ENCODE measurements around the gene APOA1. TPM values are rescaled to one million over a fixed set of nuclear protein-coding genes. Genes with fewer than 3 reads are reported as not detected.

The APOA1 gene
- total and polyA plus RNA-seq, 2 of the 4 experiments (the other 2 are of a cell fraction): 0.18 to 0.89 TPM

DNA sequence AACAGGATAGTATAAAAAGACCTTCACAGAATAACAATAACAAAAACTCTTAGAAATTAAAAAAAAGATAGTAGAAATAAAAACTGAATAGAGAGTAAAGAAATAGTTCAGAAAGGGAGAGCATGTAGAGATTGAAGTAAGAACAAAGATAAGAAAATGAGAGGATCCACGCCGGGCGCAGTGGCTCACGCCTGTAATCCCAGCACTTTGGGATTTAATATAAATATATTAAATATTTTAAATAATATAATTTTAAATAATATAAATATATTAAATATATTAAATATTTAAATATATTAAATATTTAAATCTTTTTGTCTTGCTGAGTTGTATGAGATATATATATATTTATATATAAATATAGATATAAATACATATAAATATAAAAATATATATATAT is 25.3 kb downstream of the APOA1 start:
- Histone ChIP-seq H2BK5ac (ENCODE audit: low read depth, low read length, poor library complexity, severe bottlenecking) (no peak overlapping the region), H2BK20ac (ENCODE audit: low read depth, low read length) (no peak overlapping the region), H3K4me3 (ENCODE audit: insufficient read depth, low read depth, low read length) (no peak overlapping the region), H4K91ac (ENCODE audit: insufficient read depth, low read depth, low read length) (no peak overlapping the region), H2AK5ac (ENCODE audit: low read depth, low read length) (no peak overlapping the region), H3K36me3 (ENCODE audit: control insufficient read depth, insufficient read depth, low read length) (no peaks in the 10 kb centered on the region), H4K20me1 (ENCODE audit: insufficient read depth, low read length) (no peaks in the 10 kb centered on the region), H3K9me1 (ENCODE audit: insufficient read depth, low read length) (no peaks in the 10 kb centered on the region), H3K9me3 (ENCODE audit: control insufficient read depth, insufficient read depth, low read length) (peaks cover 3% of the 10 kb centered on the region), H3K4me1 (ENCODE audit: control insufficient read depth, insufficient read depth, low read length) (peaks cover 3% of the 10 kb centered on the region; the same call in 1 of the 2 replicates), H2BK15ac (ENCODE audit: low read depth, low read length) (no peak overlapping the region), H3K9ac (ENCODE audit: low read depth, low read length) (no peak overlapping the region), H3K56ac (ENCODE audit: extremely low read depth, insufficient read depth, low read length) (no peak overlapping the region), H3K4ac (ENCODE audit: low read depth, low read length) (no peak overlapping the region), H3K18ac (ENCODE audit: low read depth, low read length) (no peak overlapping the region), H3K79me1 (ENCODE audit: low read depth in 1 of 2, low read length in 2 of 2) (no peaks in the 10 kb centered on the region), H2AFZ (replicated peaks; ENCODE audit: low read length, poor library complexity) (no peak overlapping the region), H3K27me3 (ENCODE audit: control insufficient read depth, insufficient read depth, low read length) (peaks cover 4% of the 10 kb centered on the region; the same call in 1 of the 2 replicates), H3K27ac (ENCODE audit: insufficient read depth, low read length) (no peak overlapping the region), H2AK9ac (replicated peaks; ENCODE audit: low read depth, low read length, poor library complexity) (no peak overlapping the region), H4K5ac (ENCODE audit: low read depth, low read length) (no peak overlapping the region), H2BK120ac (ENCODE audit: low read depth, low read length) (no peak overlapping the region), H3K14ac (replicated peaks; ENCODE audit: low read depth, low read length) (no peak overlapping the region), H3K4me2 (ENCODE audit: low read depth, low read length) (no peak overlapping the region), H4K8ac (ENCODE audit: low read depth in 2 of 2, low read length in 2 of 2) (no peak overlapping the region), H3K23ac (ENCODE audit: low read depth, low read length) (no peak overlapping the region)
- no TSS peak for BruUV-seq (replicated peaks)
- in situ Hi-C loops (cut with MboI; ENCODE audit: low sequenced_read_pairs): no loop called here
- CTCF ChIA-PET: no interaction called here
- ATAC-seq (ENCODE audit: low read depth) (no peak), DNase-seq (no peak)
- POLR2A ChIA-PET (ENCODE audit: unreplicated experiment): no interaction called here
- no peak for TF ChIP-seq CHD1 (IDR thresholded peaks at IDR 0.05; ENCODE audit: low read depth, low read length)
- TF ChIP-seq RFX5 (IDR thresholded peaks at IDR 0.05; ENCODE audit: low read depth, low read length): no peak
- no peak for TF ChIP-seq BHLHE40 (IDR thresholded peaks at IDR 0.05; ENCODE audit: low read depth, low read length)
- TF ChIP-seq, protein P1, sequence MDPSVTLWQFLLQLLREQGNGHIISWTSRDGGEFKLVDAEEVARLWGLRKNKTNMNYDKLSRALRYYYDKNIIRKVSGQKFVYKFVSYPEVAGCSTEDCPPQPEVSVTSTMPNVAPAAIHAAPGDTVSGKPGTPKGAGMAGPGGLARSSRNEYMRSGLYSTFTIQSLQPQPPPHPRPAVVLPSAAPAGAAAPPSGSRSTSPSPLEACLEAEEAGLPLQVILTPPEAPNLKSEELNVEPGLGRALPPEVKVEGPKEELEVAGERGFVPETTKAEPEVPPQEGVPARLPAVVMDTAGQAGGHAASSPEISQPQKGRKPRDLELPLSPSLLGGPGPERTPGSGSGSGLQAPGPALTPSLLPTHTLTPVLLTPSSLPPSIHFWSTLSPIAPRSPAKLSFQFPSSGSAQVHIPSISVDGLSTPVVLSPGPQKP (IDR thresholded peaks at IDR 0.05; ENCODE audit: borderline replicate concordance, low read depth, low read length): no peak
- no peak for TF ChIP-seq MXI1 (IDR thresholded peaks at IDR 0.05; ENCODE audit: borderline replicate concordance, low read depth, low read length)
- no peak for TF ChIP-seq MAZ (IDR thresholded peaks at IDR 0.05; ENCODE audit: borderline replicate concordance, low read depth, low read length)
- TF ChIP-seq FOS (IDR thresholded peaks at IDR 0.05; ENCODE audit: low read depth, low read length): no peak
- no peak for TF ChIP-seq NFE2L2 (IDR thresholded peaks at IDR 0.05; ENCODE audit: low read depth, low read length)
- TF ChIP-seq CEBPB (IDR thresholded peaks at IDR 0.05; ENCODE audit: low read depth, low read length): no peak
- TF ChIP-seq SMC3 (IDR thresholded peaks at IDR 0.05; ENCODE audit: low read depth, low read length): no peak
- TF ChIP-seq RAD21 (IDR thresholded peaks at IDR 0.05; ENCODE audit: low read length): no peak
- no peak for TF ChIP-seq POLR2A (IDR thresholded peaks at IDR 0.05; ENCODE audit: low read depth, low read length)
- TF ChIP-seq CTCF (conservative IDR thresholded peaks at IDR 0.05; ENCODE audit: low read depth, low read length): no peak
- no peak for TF ChIP-seq RCOR1 (IDR thresholded peaks at IDR 0.05; ENCODE audit: insufficient replicate concordance, low read length)
- TF ChIP-seq MAFK (IDR thresholded peaks at IDR 0.05; ENCODE audit: low read depth, low read length): no peak
- TF ChIP-seq USF2 (IDR thresholded peaks at IDR 0.05; ENCODE audit: low read depth, low read length): no peak
- intact Hi-C loops (cut with micrococcal nuclease): no loop called here
- no CpG with 5 or more reads among the region's 4 CpGs for WGBS, 2 experiments (ENCODE audit: extremely low coverage in 2 of 2, insufficient read length in 1 of 2)
- dilution Hi-C loops (cut with HindIII; ENCODE audit: low sequenced_read_pairs, unreplicated experiment): no loop called here

Measured in IMR-90 (cell line).